Mesenchymal stem cell (in vitro differentiated cells and primary cell): ENCODE data around the gene C11orf52.

ENCODE experiments used
- DNase-seq: peaks from one replicate; pipeline ENCODE4 v3.0.0-alpha.2; 2013
- H2AFZ ChIP-seq: one replicate; pipeline ENCODE4 v1.6.1; 2013; ENCODE audit warnings: low read depth, mild to moderate bottlenecking, control low read depth, inconsistent platforms, low read length, moderate library complexity
- H2AK5ac ChIP-seq: 2 replicates; pipeline ENCODE4 v1.6.1; 2013; ENCODE audit warnings: low read length, moderate library complexity, mild to moderate bottlenecking, inconsistent platforms; ENCODE audit not compliant: severe bottlenecking
- H2BK120ac ChIP-seq: one replicate; pipeline ENCODE4 v1.6.1; 2013; ENCODE audit warnings: low read depth, mild to moderate bottlenecking, inconsistent platforms, low read length, moderate library complexity
- H2BK12ac ChIP-seq, 2 experiments: one replicate each; pipeline ENCODE4 v1.6.1; 2013; ENCODE audit warnings: inconsistent platforms in 2 of 2, low read length in 2 of 2, mild to moderate bottlenecking in 2 of 2, moderate library complexity in 2 of 2, control low read depth in 1 of 2
- H2BK15ac ChIP-seq: one replicate; pipeline ENCODE4 v1.6.1; 2013; ENCODE audit warnings: mild to moderate bottlenecking, low read depth, inconsistent platforms; ENCODE audit not compliant: poor library complexity, severe bottlenecking
- H2BK5ac ChIP-seq: 2 replicates; pipeline ENCODE4 v1.6.1; 2013; ENCODE audit warnings: low read depth, mild to moderate bottlenecking, low read length, control low read depth, inconsistent platforms; ENCODE audit not compliant: poor library complexity, severe bottlenecking
- H3K14ac ChIP-seq, 2 experiments: one replicate each; pipeline ENCODE4 v1.6.1; 2013; ENCODE audit warnings: inconsistent platforms in 2 of 2, low read length in 2 of 2, control low read depth in 1 of 2, mild to moderate bottlenecking in 1 of 2, moderate library complexity in 1 of 2
- H3K18ac ChIP-seq, 2 experiments: one replicate each; pipeline ENCODE4 v1.6.1; 2013; ENCODE audit warnings: inconsistent platforms in 2 of 2, low read length in 2 of 2, control low read depth in 1 of 2, low read depth in 1 of 2, mild to moderate bottlenecking in 1 of 2
- H3K23ac ChIP-seq, 2 experiments: one replicate each; pipeline ENCODE4 v1.6.1; 2013; ENCODE audit warnings: inconsistent platforms in 2 of 2, low read length in 2 of 2, mild to moderate bottlenecking in 2 of 2, moderate library complexity in 2 of 2, control low read depth in 1 of 2
- H3K27ac ChIP-seq: 2 replicates; pipeline ENCODE4 v1.5.1; 2013; ENCODE audit warnings: mild to moderate bottlenecking, moderate library complexity, low read length, control low read depth, inconsistent platforms; ENCODE audit not compliant: poor library complexity, severe bottlenecking
- H3K27me3 ChIP-seq, 2 experiments: 2 replicates each; pipeline versions ENCODE4 v1.6.1 to v1.7.0; 2013; ENCODE audit warnings: low read length in 2 of 2, mild to moderate bottlenecking in 2 of 2, moderate library complexity in 2 of 2, control low read depth in 1 of 2, inconsistent platforms in 1 of 2; ENCODE audit not compliant: control insufficient read depth in 1 of 2, insufficient read depth in 1 of 2
- H3K36me3 ChIP-seq, 2 experiments: 2 replicates each; pipeline versions ENCODE4 v1.6.1 to v1.7.0; 2013; ENCODE audit warnings: low read length in 2 of 2, control low read depth in 1 of 2, inconsistent platforms in 1 of 2, low read depth in 1 of 2, mild to moderate bottlenecking in 1 of 2; ENCODE audit not compliant: insufficient read depth in 2 of 2, control insufficient read depth in 1 of 2
- H3K4ac ChIP-seq, 2 experiments: one replicate each; pipeline ENCODE4 v1.6.1; 2013; ENCODE audit warnings: inconsistent platforms in 2 of 2, low read length in 2 of 2, mild to moderate bottlenecking in 2 of 2, moderate library complexity in 2 of 2, control low read depth in 1 of 2, low read depth in 1 of 2
- H3K4me1 ChIP-seq: 2 replicates; pipeline ENCODE4 v1.6.1; 2013; ENCODE audit warnings: low read depth, low read length, control low read depth; ENCODE audit not compliant: control insufficient read depth, insufficient read depth
- H3K4me2 ChIP-seq: 2 replicates; pipeline ENCODE4 v1.6.1; 2013; ENCODE audit warnings: low read length, mild to moderate bottlenecking, inconsistent platforms; ENCODE audit not compliant: poor library complexity, severe bottlenecking
- H3K4me3 ChIP-seq, 2 experiments: 2 replicates each; pipeline versions ENCODE4 v1.5.1 to v1.7.0; 2013; ENCODE audit warnings: low read length in 2 of 2, mild to moderate bottlenecking in 2 of 2, control low read depth in 1 of 2, low read depth in 1 of 2; ENCODE audit not compliant: insufficient read depth in 1 of 2
- H3K79me1 ChIP-seq: replicated peaks from 2 replicates; pipeline ENCODE4 v1.6.1; 2013; ENCODE audit warnings: mild to moderate bottlenecking, control low read depth, low read length, inconsistent platforms; ENCODE audit not compliant: poor library complexity, severe bottlenecking
- H3K9ac ChIP-seq: 2 replicates; pipeline ENCODE4 v1.7.0; 2013; ENCODE audit warnings: mild to moderate bottlenecking, low read length, moderate library complexity
- H3K9me3 ChIP-seq: 2 replicates; pipeline ENCODE4 v1.7.0; 2013; ENCODE audit warnings: mild to moderate bottlenecking, low read length; ENCODE audit not compliant: control insufficient read depth
- H4K8ac ChIP-seq: one replicate; pipeline ENCODE4 v1.6.1; 2013; ENCODE audit warnings: inconsistent platforms, mild to moderate bottlenecking, low read length, moderate library complexity
- H4K91ac ChIP-seq: one replicate; pipeline ENCODE4 v1.6.1; 2013; ENCODE audit warnings: mild to moderate bottlenecking, low read length, inconsistent platforms
- WGBS: methylation state at CpG from one replicate; pipeline ENCODE4 v1.1.7; 2013; ENCODE audit warnings: mixed read lengths; 5-methylcytosine and 5-hydroxymethylcytosine counted together

The C11orf52 gene

GRCh38 chr11:111923351-111923788 lies 4.7 kb downstream of the C11orf52 start:
- H3K18ac ChIP-seq = peak overlapping the region in 1 of 2 experiments; percentile 17
- no peak overlapping the region for H3K14ac ChIP-seq
- H3K4me1 ChIP-seq = peaks cover 16% of the 10 kb centered on the region
- no peaks in the 10 kb centered on the region for H3K36me3 ChIP-seq
- no peak overlapping the region for H4K91ac ChIP-seq
- H2AFZ ChIP-seq = no peak overlapping the region
- no peak overlapping the region for H2BK5ac ChIP-seq
- H3K9ac ChIP-seq = peak overlapping the region; percentile 93
- peak overlapping the region in 1 of 2 experiments; percentile 64 for H3K4me3 ChIP-seq
- H2BK15ac ChIP-seq = no peak overlapping the region
- 14% methylated on average over 4 of the region's 5 CpGs for WGBS
- H4K8ac ChIP-seq = no peak overlapping the region
- no peaks in the 10 kb centered on the region for H3K79me1 ChIP-seq
- no peak overlapping the region for H2BK120ac ChIP-seq
- peak overlapping the region; percentile 1 for H3K4me2 ChIP-seq
- no peaks in the 10 kb centered on the region for H3K27me3 ChIP-seq
- H3K9me3 ChIP-seq = no peaks in the 10 kb centered on the region
- DNase-seq = peak; percentile 66
- peak overlapping the region in 1 of 2 experiments; percentile 11 for H3K4ac ChIP-seq
- no peak overlapping the region for H2AK5ac ChIP-seq
- H3K23ac ChIP-seq = no peak overlapping the region
- peak overlapping the region; percentile 33 for H3K27ac ChIP-seq
- H2BK12ac ChIP-seq = peak overlapping the region in 1 of 2 experiments; percentile 31

GRCh38 chr11:111923951-111924350 lies 5.2 kb downstream of the C11orf52 start:
- H3K4me3 ChIP-seq = peak overlapping the region in 1 of 2 experiments; percentile 64
- H3K27ac ChIP-seq = peak overlapping the region; percentile 23
- H4K8ac ChIP-seq = peak overlapping the region; percentile 65
- peak overlapping the region; percentile 8 to 89 for H3K18ac ChIP-seq
- H2AK5ac ChIP-seq = peak overlapping the region; percentile 86
- H3K9ac ChIP-seq = peak overlapping the region; percentile 93
- H3K14ac ChIP-seq = no peak overlapping the region
- H4K91ac ChIP-seq = peak overlapping the region; percentile 19
- no peak overlapping the region for H2BK5ac ChIP-seq
- peak overlapping the region; percentile 2 for H2BK120ac ChIP-seq
- H2BK15ac ChIP-seq = no peak overlapping the region
- peak overlapping the region in 1 of 2 experiments; percentile 86 for H2BK12ac ChIP-seq
- H3K27me3 ChIP-seq = no peaks in the 10 kb centered on the region
- H3K23ac ChIP-seq = no peak overlapping the region
- H3K36me3 ChIP-seq = no peaks in the 10 kb centered on the region
- peaks cover 13% of the 10 kb centered on the region for H3K4me1 ChIP-seq
- peak overlapping the region; percentile 9 to 77 for H3K4ac ChIP-seq
- DNase-seq = peak; percentile 38
- H3K4me2 ChIP-seq = no peak overlapping the region
- H3K9me3 ChIP-seq = no peaks in the 10 kb centered on the region
- no peaks in the 10 kb centered on the region for H3K79me1 ChIP-seq
- peak overlapping the region; percentile 61 for H2AFZ ChIP-seq

- Histone ChIP-seq H2AK5ac (peak overlapping the region; percentile 40), H3K36me3 (no peaks in the 10 kb centered on the region), H4K91ac (peak overlapping the region; percentile 16), H4K8ac (peak overlapping the region; percentile 41), H3K4me2 (no peak overlapping the region), H3K4ac (peak overlapping the region in 1 of 2 experiments; percentile 60), H3K9ac (no peak overlapping the region), H3K18ac (no peak overlapping the region), H3K4me1 (peaks cover 13% of the 10 kb centered on the region), H2BK5ac (no peak overlapping the region), H2BK120ac (no peak overlapping the region), H2BK12ac (peak overlapping the region in 1 of 2 experiments; percentile 27), H3K23ac (no peak overlapping the region), H2BK15ac (no peak overlapping the region), H2AFZ (no peak overlapping the region), H3K14ac (no peak overlapping the region), H3K27ac (no peak overlapping the region), H3K27me3 (no peaks in the 10 kb centered on the region), H3K9me3 (no peaks in the 10 kb centered on the region), H3K79me1 (no peaks in the 10 kb centered on the region), H3K4me3 (no peak overlapping the region)
- DNase-seq = no peak
- WGBS = 97% methylated on average over 16 of the region's 16 CpGs
Observed at GRCh38 chr11:111925953-111926352, 7.2 kb downstream of the C11orf52 start.

GRCh38 chr11:111926505-111927391 lies 8.0 kb downstream of the C11orf52 start:
- 2% methylated on average over 46 of the region's 47 CpGs for WGBS
- Histone ChIP-seq H3K79me1 (no peaks in the 10 kb centered on the region), H3K4me1 (peaks cover 13% of the 10 kb centered on the region), H2AK5ac (peak overlapping the region; percentile 40), H3K36me3 (no peaks in the 10 kb centered on the region), H2BK5ac (peak overlapping the region; percentile 19), H3K27me3 (no peaks in the 10 kb centered on the region), H4K91ac (peak overlapping the region; percentile 27), H4K8ac (peak overlapping the region; percentile 62), H2AFZ (peak overlapping the region; percentile 93), H3K14ac (peak overlapping the region in 1 of 2 experiments; percentile 55), H3K23ac (no peak overlapping the region), H3K9ac (peak overlapping the region; percentile 90), H3K4me3 (peak overlapping the region; percentile 50 to 84), H3K4ac (peak overlapping the region; percentile 24 to 95), H3K27ac (peak overlapping the region; percentile 86), H3K4me2 (peak overlapping the region; percentile 95), H2BK120ac (no peak overlapping the region), H3K9me3 (no peaks in the 10 kb centered on the region), H2BK12ac (peak overlapping the region in 1 of 2 experiments; percentile 71), H3K18ac (peak overlapping the region; percentile 90 to 93), H2BK15ac (no peak overlapping the region)
- DNase-seq = peak; percentile 97
